Gastroesophageal sphincter (tissue), 3 donors: ENCODE results near the gene CARD11.

Source experiments
- CTCF ChIP-seq, 4 experiments: fragments of 200-600 bp in 2 of 4; fragments of 450-650 bp in 2 of 4; sonication (generic) in 1 of 4; IDR thresholded peaks; one replicate each; pipeline ENCODE4 v1.5.1; 2017 to 2019; ENCODE audit warnings: antibody characterized with exemption in 4 of 4, mild to moderate bottlenecking in 2 of 4, moderate library complexity in 2 of 4
- EP300 ChIP-seq: sonication (generic); formaldehyde crosslinking; IDR thresholded peaks from one replicate; pipeline ENCODE4 v1.6.1; 2017; ENCODE audit warnings: antibody characterized with exemption, mild to moderate bottlenecking

- TF ChIP-seq CTCF (IDR thresholded peaks at IDR 0.05) (no peak), EP300 (no peak)
Measured at GRCh38 chr7:2919256-2919655, 124.4 kb downstream of the CARD11 start.
